ENCODE measurements around the gene SCN5A. TPM values are rescaled to one million over a fixed set of nuclear protein-coding genes. Genes with fewer than 3 reads are reported as not detected.

Gene SCN5A
- total and polyA plus RNA-seq, 5 donors from 2014 or later, result not detected

DNA sequence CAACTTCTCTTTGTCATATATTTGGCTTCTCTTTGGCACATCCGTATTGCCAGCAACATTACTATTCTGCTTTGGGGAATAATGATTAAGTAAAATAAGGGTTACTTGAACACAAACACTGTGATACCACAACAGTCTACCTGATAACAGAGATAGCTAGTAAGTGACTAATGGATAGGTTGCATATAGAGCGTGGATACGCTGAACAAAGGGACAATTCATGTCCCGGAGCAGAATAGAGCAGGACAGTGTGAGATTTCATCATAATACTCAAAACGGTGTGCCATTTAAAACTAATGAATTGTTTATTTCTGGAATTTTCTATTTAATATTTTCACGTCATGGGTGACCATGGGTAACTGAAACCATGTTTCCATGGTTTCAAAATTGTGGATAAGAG is 54.1 kb downstream of the SCN5A start:
- ATAC-seq (ENCODE audit: low read depth in 2 of 2) (no peak), DNase-seq (no peak)
- peaks cover 0 to 2% (median 0%) of the 10 kb centered on the region in 7 donors for H3K9me3 Mint-ChIP-seq
- H3K4me3 Mint-ChIP-seq, result no peak overlapping the region
- Histone ChIP-seq H3K27me3 (ENCODE audit: control insufficient read depth, insufficient read depth, low read length) (peaks cover 9% of the 10 kb centered on the region), H3K27ac (ENCODE audit: insufficient read depth, low read length, poor library complexity, severe bottlenecking) (no peak overlapping the region), H3K36me3 (ENCODE audit: control insufficient read depth, insufficient read depth, low read length) (no peaks in the 10 kb centered on the region), H3K4me1 (ENCODE audit: control insufficient read depth, insufficient read depth, low read length, poor library complexity, severe bottlenecking) (no peaks in the 10 kb centered on the region), H3K4me3 (ENCODE audit: low read depth, low read length) (no peak overlapping the region), H3K9me3 (ENCODE audit: control insufficient read depth in 2 of 2, low read length in 2 of 2) (no peaks in the 10 kb centered on the region)
- H3K4me1 Mint-ChIP-seq, result no peaks in the 10 kb centered on the region
- no peak overlapping the region for H3K27ac Mint-ChIP-seq
- H3K27me3 Mint-ChIP-seq, result peaks cover 30% of the 10 kb centered on the region
- no peaks in the 10 kb centered on the region for H3K36me3 Mint-ChIP-seq

DNA sequence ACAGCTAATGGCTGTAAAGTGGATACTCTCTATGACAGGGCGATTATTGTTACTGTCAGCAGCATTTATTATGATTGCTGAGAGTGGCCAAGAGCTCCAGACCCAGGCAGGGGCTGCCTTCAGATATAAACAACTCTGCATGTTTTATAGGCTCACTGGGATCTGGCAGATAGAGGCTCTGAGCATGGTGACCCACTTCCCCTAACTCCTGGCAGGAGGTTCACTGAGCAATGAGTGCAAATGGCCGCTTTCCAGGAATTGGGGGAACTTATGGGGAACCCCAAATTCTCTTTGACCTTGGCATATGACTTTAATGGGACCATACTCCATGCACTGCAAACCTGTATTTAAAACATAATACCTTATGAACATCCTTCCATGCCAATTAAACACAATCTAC is 59.0 kb downstream of the SCN5A start:
- H3K9me3 Mint-ChIP-seq, result peaks cover 0 to 1% (median 0%) of the 10 kb centered on the region in 7 donors
- no peaks in the 10 kb centered on the region for H3K9me3 ChIP-seq (ENCODE audit: control insufficient read depth in 2 of 2, low read length in 2 of 2)
- DNase-seq (no peak), ATAC-seq (ENCODE audit: low read depth in 2 of 2) (no peak)
- no peaks in the 10 kb centered on the region for H3K4me1 Mint-ChIP-seq
- H3K4me3 ChIP-seq (ENCODE audit: low read depth, low read length), result no peak overlapping the region
- H3K27ac ChIP-seq (ENCODE audit: insufficient read depth, low read length, poor library complexity, severe bottlenecking), result no peak overlapping the region
- H3K4me1 ChIP-seq (ENCODE audit: control insufficient read depth, insufficient read depth, low read length, poor library complexity, severe bottlenecking), result no peaks in the 10 kb centered on the region
- no peaks in the 10 kb centered on the region for H3K36me3 ChIP-seq (ENCODE audit: control insufficient read depth, insufficient read depth, low read length)
- H3K27ac Mint-ChIP-seq, result no peak overlapping the region
- no peaks in the 10 kb centered on the region for H3K36me3 Mint-ChIP-seq
- no peak overlapping the region for H3K4me3 Mint-ChIP-seq
- peaks cover 24% of the 10 kb centered on the region for H3K27me3 Mint-ChIP-seq
- peaks cover 5% of the 10 kb centered on the region for H3K27me3 ChIP-seq (ENCODE audit: control insufficient read depth, insufficient read depth, low read length)

DNA sequence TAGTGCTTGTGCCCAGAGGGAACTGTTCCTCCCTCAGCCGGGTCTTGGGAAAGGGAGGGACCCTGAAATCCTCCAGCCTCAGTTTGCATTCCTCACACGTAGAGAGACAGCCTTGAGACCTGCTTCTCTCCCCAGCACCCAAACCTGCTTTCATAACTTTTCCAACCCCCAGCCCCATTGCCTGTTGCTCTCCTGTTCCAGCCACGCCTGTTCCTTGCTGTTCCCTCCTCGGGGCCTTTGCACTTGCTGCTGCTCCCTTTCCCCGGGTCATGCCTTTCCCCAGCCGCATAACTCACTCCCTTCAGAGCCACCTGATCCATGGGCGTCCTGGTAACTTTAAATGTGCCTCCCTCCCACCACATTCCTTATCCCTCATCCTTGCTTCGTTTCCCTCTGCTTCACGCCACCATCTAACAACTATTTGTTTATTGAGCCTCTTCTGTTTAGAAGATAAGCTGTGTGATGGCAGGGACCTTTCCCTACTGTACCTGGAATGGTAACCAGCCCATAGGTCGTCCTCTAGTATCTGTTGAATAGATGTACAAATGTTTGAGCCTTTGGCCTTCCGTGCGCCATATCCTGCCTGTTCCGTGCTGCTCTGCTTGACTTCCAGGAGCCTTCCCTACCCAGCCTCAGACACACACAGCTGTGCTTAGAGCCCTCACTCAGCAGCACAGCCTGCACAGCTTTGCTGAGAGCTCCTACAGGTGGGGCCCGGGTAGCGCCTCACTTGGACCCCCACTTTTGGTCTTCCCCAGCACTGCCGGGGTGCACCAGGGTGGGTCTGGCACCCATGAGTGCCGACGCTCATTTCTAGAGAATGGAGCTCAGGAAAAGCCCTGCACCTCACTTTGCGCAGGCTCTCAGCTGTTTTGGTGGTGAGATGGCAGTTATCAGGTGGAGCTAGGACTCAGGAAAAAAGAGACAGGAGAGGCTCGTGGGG is 60.2 kb downstream of the SCN5A start:
- DNase-seq, result no peak

DNA sequence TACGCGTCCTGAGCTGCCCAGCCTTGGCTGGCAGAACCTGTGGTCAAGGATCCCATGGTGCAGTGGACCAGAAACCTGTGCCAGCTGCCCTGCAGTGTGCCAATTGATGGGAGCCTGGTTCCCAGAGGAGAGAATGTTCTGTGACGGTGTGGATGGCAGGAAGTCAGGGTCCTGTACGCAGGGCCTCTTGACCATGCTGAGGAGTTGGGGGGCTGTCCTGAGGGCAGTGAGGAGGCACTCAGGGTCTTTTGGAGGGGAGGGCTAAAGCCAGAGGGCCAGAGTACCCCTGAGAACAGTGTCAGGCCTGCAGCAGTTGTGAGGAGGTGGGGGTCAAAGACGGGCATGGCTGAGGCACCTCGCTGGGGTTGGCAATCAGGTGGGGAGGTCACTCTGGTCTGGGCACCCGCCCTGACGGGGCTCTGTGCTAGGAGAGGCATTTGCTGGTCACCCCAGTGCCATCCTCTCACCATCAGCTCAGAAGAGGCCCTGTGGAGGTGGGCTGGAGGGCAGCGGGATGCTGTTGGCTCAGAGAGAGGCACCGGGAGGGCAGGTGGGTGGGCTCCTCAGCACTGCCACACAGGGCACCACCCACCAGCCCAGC is 61.0 kb downstream of the SCN5A start:
- Mint-ChIP-seq H3K27ac (no peak overlapping the region), H3K4me1 (no peaks in the 10 kb centered on the region), H3K36me3 (no peaks in the 10 kb centered on the region), H3K9me3 (peaks cover 0 to 1% (median 0%) of the 10 kb centered on the region in 7 donors), H3K27me3 (peaks cover 10% of the 10 kb centered on the region), H3K4me3 (no peak overlapping the region)
- Histone ChIP-seq H3K4me1 (ENCODE audit: control insufficient read depth, insufficient read depth, low read length, poor library complexity, severe bottlenecking) (no peaks in the 10 kb centered on the region), H3K36me3 (ENCODE audit: control insufficient read depth, insufficient read depth, low read length) (no peaks in the 10 kb centered on the region), H3K4me3 (ENCODE audit: low read depth, low read length) (no peak overlapping the region), H3K9me3 (ENCODE audit: control insufficient read depth in 2 of 2, low read length in 2 of 2) (no peaks in the 10 kb centered on the region), H3K27me3 (ENCODE audit: control insufficient read depth, insufficient read depth, low read length) (peaks cover 5% of the 10 kb centered on the region), H3K27ac (ENCODE audit: insufficient read depth, low read length, poor library complexity, severe bottlenecking) (no peak overlapping the region)
- ATAC-seq (ENCODE audit: low read depth in 2 of 2) (no peak), DNase-seq (no peak)

More for the DNA sequence above, 60.2 kb downstream of the SCN5A start:
- Mint-ChIP-seq H3K9me3 (peaks cover 0 to 1% (median 0%) of the 10 kb centered on the region in 7 donors), H3K4me1 (no peaks in the 10 kb centered on the region), H3K36me3 (no peaks in the 10 kb centered on the region), H3K27ac (peak overlapping the region in 1 of 3 donors; percentile 29), H3K27me3 (peaks cover 17% of the 10 kb centered on the region), H3K4me3 (no peak overlapping the region)
- no peaks in the 10 kb centered on the region for H3K4me1 ChIP-seq (ENCODE audit: control insufficient read depth, insufficient read depth, low read length, poor library complexity, severe bottlenecking)
- no peak for ATAC-seq (ENCODE audit: low read depth in 2 of 2)
- no peaks in the 10 kb centered on the region for H3K36me3 ChIP-seq (ENCODE audit: control insufficient read depth, insufficient read depth, low read length)
- H3K27me3 ChIP-seq (ENCODE audit: control insufficient read depth, insufficient read depth, low read length), result peaks cover 5% of the 10 kb centered on the region
- H3K4me3 ChIP-seq (ENCODE audit: low read depth, low read length), result no peak overlapping the region
- H3K27ac ChIP-seq (ENCODE audit: insufficient read depth, low read length, poor library complexity, severe bottlenecking), result no peak overlapping the region
- no peaks in the 10 kb centered on the region for H3K9me3 ChIP-seq (ENCODE audit: control insufficient read depth in 2 of 2, low read length in 2 of 2)

DNA sequence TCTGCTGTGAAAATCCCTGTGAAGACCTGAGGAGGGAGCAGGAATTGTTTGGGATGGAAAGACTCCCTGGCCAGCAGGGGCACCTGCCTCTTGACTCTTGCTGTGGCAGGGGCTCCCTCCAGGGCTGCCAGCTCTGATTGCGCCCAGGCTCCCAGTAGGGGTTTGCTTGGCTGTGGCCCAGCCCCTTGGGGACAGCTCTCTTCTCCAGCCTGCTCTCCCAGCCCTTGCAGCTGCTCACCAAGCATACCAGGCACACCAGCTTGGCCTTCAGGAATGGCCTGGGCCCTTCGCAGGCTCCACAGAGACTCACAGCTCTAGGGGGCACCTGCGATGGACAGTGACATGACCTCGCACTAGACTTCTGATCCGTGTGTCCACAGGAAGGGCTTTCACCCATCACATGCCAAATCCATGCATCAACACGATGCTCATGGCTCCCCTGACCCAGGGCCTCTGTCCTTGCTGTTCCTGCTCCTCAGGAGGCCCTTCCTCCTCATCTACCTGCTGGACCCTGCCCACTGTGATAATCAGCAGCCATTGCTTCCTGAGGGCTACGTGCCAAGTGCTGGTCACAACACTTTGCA is 61.8 kb downstream of the SCN5A start:
- Histone ChIP-seq H3K9me3 (ENCODE audit: control insufficient read depth in 2 of 2, low read length in 2 of 2) (no peaks in the 10 kb centered on the region), H3K36me3 (ENCODE audit: control insufficient read depth, insufficient read depth, low read length) (no peaks in the 10 kb centered on the region), H3K27me3 (ENCODE audit: control insufficient read depth, insufficient read depth, low read length) (peaks cover 5% of the 10 kb centered on the region), H3K27ac (ENCODE audit: insufficient read depth, low read length, poor library complexity, severe bottlenecking) (no peak overlapping the region), H3K4me3 (ENCODE audit: low read depth, low read length) (no peak overlapping the region), H3K4me1 (ENCODE audit: control insufficient read depth, insufficient read depth, low read length, poor library complexity, severe bottlenecking) (no peaks in the 10 kb centered on the region)
- Mint-ChIP-seq H3K36me3 (no peaks in the 10 kb centered on the region), H3K9me3 (peaks cover 0 to 1% (median 0%) of the 10 kb centered on the region in 7 donors), H3K4me3 (no peak overlapping the region), H3K27me3 (peaks cover 5% of the 10 kb centered on the region), H3K27ac (no peak overlapping the region), H3K4me1 (no peaks in the 10 kb centered on the region)
- ATAC-seq (ENCODE audit: low read depth in 2 of 2), result no peak
- no peak for DNase-seq

DNA sequence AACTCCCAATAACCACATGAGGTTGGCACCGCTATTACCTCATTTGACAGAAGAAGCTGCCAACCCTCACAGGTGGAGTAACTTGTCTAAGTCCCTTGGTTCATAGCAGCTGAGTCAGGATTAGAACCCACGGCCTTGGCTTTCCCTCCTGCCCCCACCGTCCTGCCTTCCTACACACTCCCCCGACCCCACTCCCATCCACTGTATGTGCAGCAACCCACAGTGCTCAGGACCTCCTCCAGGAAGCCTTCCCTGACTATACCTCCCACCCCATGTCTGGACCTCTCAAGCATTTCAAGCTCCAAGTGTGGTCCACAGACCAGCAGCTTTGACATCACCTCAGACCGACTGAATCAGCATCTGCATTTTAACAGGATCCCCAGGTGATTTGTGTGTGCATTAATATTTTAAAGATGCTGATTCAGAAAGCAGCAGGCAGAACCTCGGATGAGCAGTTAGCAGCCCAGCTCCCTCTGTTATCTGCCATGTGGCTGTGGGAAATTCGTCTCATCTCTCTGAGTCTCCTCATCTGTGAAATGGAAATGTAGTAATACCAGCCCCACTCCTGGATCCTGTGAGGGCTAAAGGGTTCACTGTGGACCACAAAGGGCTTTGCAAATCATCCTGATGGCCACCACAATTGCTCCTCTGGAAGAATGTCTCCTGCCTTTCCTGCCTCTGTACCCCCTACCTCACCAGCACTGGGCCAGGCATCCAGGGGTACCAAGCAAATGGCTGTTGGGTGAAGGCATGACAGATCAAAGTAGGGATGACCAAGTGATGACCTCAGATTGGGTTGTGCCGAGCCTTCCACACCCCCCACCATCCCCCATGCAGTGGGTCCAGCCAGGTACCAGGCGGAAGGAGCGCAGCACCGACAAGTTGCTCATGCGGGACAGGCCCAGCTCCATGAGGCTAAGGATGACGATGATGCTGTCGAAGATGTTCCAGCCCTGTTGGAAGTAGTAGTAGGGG is 62.7 kb downstream of the SCN5A start:
- Mint-ChIP-seq H3K27me3 (peaks cover 5% of the 10 kb centered on the region), H3K4me3 (no peak overlapping the region), H3K36me3 (no peaks in the 10 kb centered on the region), H3K27ac (no peak overlapping the region), H3K4me1 (no peaks in the 10 kb centered on the region), H3K9me3 (peaks cover 0 to 1% (median 0%) of the 10 kb centered on the region in 7 donors)
- DNase-seq, result no peak
- no peaks in the 10 kb centered on the region for H3K9me3 ChIP-seq (ENCODE audit: control insufficient read depth in 2 of 2, low read length in 2 of 2)
- no peak overlapping the region for H3K27ac ChIP-seq (ENCODE audit: insufficient read depth, low read length, poor library complexity, severe bottlenecking)
- H3K27me3 ChIP-seq (ENCODE audit: control insufficient read depth, insufficient read depth, low read length), result no peaks in the 10 kb centered on the region
- no peak for ATAC-seq (ENCODE audit: low read depth in 2 of 2)
- H3K4me1 ChIP-seq (ENCODE audit: control insufficient read depth, insufficient read depth, low read length, poor library complexity, severe bottlenecking), result no peaks in the 10 kb centered on the region
- H3K36me3 ChIP-seq (ENCODE audit: control insufficient read depth, insufficient read depth, low read length), result no peaks in the 10 kb centered on the region
- H3K4me3 ChIP-seq (ENCODE audit: low read depth, low read length), result no peak overlapping the region

DNA sequence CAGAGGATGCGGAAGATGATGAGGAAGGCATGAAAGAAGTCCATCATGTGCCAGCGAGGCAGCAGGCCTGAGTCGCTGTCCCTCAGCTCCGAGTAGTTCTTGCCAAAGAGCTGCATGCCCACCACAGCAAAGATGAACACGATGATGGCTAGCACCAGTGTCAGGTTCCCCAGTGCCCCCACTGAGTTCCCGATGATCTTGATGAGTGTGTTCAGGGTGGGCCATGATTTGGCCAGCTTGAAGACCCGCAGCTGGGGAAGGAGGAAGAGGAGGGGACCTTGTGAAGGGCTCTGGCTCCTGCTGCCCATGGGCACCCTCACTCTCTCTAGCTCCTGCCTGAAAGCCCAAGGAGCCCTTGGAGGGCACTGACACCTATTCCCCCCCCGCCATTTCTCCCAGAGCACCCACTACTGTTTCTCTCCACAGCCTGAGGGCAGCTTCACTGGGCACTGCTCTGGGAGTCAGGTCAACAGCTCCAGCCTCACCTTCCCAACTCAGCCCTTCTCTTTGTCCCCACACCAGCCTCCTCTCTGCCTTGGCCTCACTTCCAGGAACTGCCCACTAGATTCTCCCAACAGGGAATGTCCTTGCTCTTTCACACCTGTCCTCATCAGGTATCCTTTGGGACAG is 63.6 kb downstream of the SCN5A start:
- no peaks in the 10 kb centered on the region for H3K27me3 ChIP-seq (ENCODE audit: control insufficient read depth, insufficient read depth, low read length)
- ATAC-seq (ENCODE audit: low read depth in 2 of 2) (no peak), DNase-seq (no peak)
- no peaks in the 10 kb centered on the region for H3K9me3 ChIP-seq (ENCODE audit: control insufficient read depth in 2 of 2, low read length in 2 of 2)
- H3K36me3 ChIP-seq (ENCODE audit: control insufficient read depth, insufficient read depth, low read length), result no peaks in the 10 kb centered on the region
- no peak overlapping the region for H3K27ac Mint-ChIP-seq
- no peak overlapping the region for H3K27ac ChIP-seq (ENCODE audit: insufficient read depth, low read length, poor library complexity, severe bottlenecking)
- H3K36me3 Mint-ChIP-seq, result no peaks in the 10 kb centered on the region
- H3K27me3 Mint-ChIP-seq, result peaks cover 3% of the 10 kb centered on the region
- H3K4me3 Mint-ChIP-seq, result no peak overlapping the region
- no peak overlapping the region for H3K4me3 ChIP-seq (ENCODE audit: low read depth, low read length)
- H3K4me1 ChIP-seq (ENCODE audit: control insufficient read depth, insufficient read depth, low read length, poor library complexity, severe bottlenecking), result no peaks in the 10 kb centered on the region
- H3K9me3 Mint-ChIP-seq, result peaks cover 0 to 1% (median 0%) of the 10 kb centered on the region in 7 donors
- no peaks in the 10 kb centered on the region for H3K4me1 Mint-ChIP-seq
